ENCODE measurements around the gene RAP1GDS1.

- TF ChIP-seq CTCF (optimal IDR thresholded peaks at IDR 0.05 in 1 of 3, IDR thresholded peaks at IDR 0.05 in 1 of 3, conservative IDR thresholded peaks at IDR 0.05 in 1 of 3; ENCODE audit: extremely low read depth in 1 of 3, insufficient read depth in 2 of 3, low read length in 3 of 3), result no peak
- TF ChIP-seq EZH2 (IDR thresholded peaks at IDR 0.05; ENCODE audit: low read length), result no peak
Observed at GRCh38 chr4:98466868-98467599, 205.8 kb downstream of the RAP1GDS1 start.
